ENCODE data around the gene VPS13C. TPM values are rescaled to one million over a fixed set of nuclear protein-coding genes. Genes with fewer than 3 reads are reported as not detected.

The VPS13C gene
- total RNA-seq, 1 donor from 2014 or later = 103 TPM

GRCh38 chr15:61936528-61937195, 123.6 kb downstream of the VPS13C start:
- DNase-seq (ENCODE audit: low read depth in 2 of 2) = no peak

- no peak for DNase-seq (ENCODE audit: low read depth in 2 of 2)
These were observed 124.8 kb downstream of the VPS13C start for GRCh38 chr15:61935493-61935892.

- no peak for DNase-seq (ENCODE audit: low read depth in 2 of 2)
These were observed 130.8 kb downstream of the VPS13C start for GRCh38 chr15:61929452-61929851.

- no peak for DNase-seq (ENCODE audit: low read depth in 2 of 2)
These were observed 137.1 kb downstream of the VPS13C start for GRCh38 chr15:61923173-61923572.

GRCh38 chr15:61921093-61921492, 139.2 kb downstream of the VPS13C start:
- peak in 1 of 2 donors; percentile 10 for DNase-seq (ENCODE audit: low read depth in 2 of 2)

GRCh38 chr15:61917457-61917856, 142.8 kb downstream of the VPS13C start:
- DNase-seq (ENCODE audit: low read depth in 2 of 2) = peak in 1 of 2 donors; percentile 8

GRCh38 chr15:61916104-61916503, 144.1 kb downstream of the VPS13C start:
- DNase-seq (ENCODE audit: low read depth in 2 of 2) = peak in 1 of 2 donors; percentile 15

GRCh38 chr15:61915640-61916039, 144.6 kb downstream of the VPS13C start:
- no peak for DNase-seq (ENCODE audit: low read depth in 2 of 2)

GRCh38 chr15:61910839-61911369, 149.3 kb downstream of the VPS13C start:
- no peak for DNase-seq (ENCODE audit: low read depth in 2 of 2)

GRCh38 chr15:61908241-61908640, 152.0 kb downstream of the VPS13C start:
- DNase-seq (ENCODE audit: low read depth in 2 of 2) = no peak

GRCh38 chr15:61907753-61908086, 152.5 kb downstream of the VPS13C start:
- no peak for DNase-seq (ENCODE audit: low read depth in 2 of 2)

GRCh38 chr15:61906961-61907752, 153.1 kb downstream of the VPS13C start:
- DNase-seq (ENCODE audit: low read depth in 2 of 2) = peak in 1 of 2 donors; percentile 38

- DNase-seq (ENCODE audit: low read depth in 2 of 2) = no peak
These were observed 167.1 kb downstream of the VPS13C start for GRCh38 chr15:61893146-61893545.

- DNase-seq (ENCODE audit: low read depth in 2 of 2) = no peak
These were observed 168.1 kb downstream of the VPS13C start for GRCh38 chr15:61892140-61892539.

GRCh38 chr15:61890106-61890505, 170.1 kb downstream of the VPS13C start:
- no peak for DNase-seq (ENCODE audit: low read depth in 2 of 2)

GRCh38 chr15:61889706-61890105, 170.5 kb downstream of the VPS13C start:
- no peak for DNase-seq (ENCODE audit: low read depth in 2 of 2)

GRCh38 chr15:61888074-61888780, 172.0 kb downstream of the VPS13C start:
- peak; percentile 1 to 7 for DNase-seq (ENCODE audit: low read depth in 2 of 2)

- DNase-seq (ENCODE audit: low read depth in 2 of 2) = no peak
These were observed 180.2 kb downstream of the VPS13C start for GRCh38 chr15:61880084-61880483.

GRCh38 chr15:61879219-61879618, 181.0 kb downstream of the VPS13C start:
- peak; percentile 19 to 40 for DNase-seq (ENCODE audit: low read depth in 2 of 2)

- peak; percentile 44 for DNase-seq (ENCODE audit: low read depth in 2 of 2)
These were observed 188.2 kb downstream of the VPS13C start for GRCh38 chr15:61871926-61872522.

GRCh38 chr15:61869656-61870055, 190.6 kb downstream of the VPS13C start:
- DNase-seq (ENCODE audit: low read depth in 2 of 2) = no peak

GRCh38 chr15:61861962-61862361, 198.3 kb downstream of the VPS13C start:
- no peak for DNase-seq (ENCODE audit: low read depth in 2 of 2)

Data from lung microvascular endothelial cell (primary cell).